Naive thymus-derived CD4-positive, alpha-beta T cell (primary cell): ENCODE data around the gene ICA1L. TPM values are rescaled to one million over a fixed set of nuclear protein-coding genes. Genes with fewer than 3 reads are reported as not detected.
"Not testable (repeated sequence)": the region's sequence is repeated elsewhere in the genome, so short reads cannot be mapped to it uniquely, and the experiment has no call there.

Source experiments
- ATAC-seq: fragments of 150-1000 bp; cut with Tn5 transposase; 2 replicates; pipeline ENCODE4 v1.10.0; 2021; ENCODE audit warnings: mild to moderate bottlenecking, moderate library complexity
- CTCF ChIA-PET: fragments of 350-600 bp; sonication (Branson Sonifier 250); formaldehyde crosslinking; loops from one replicate; lab custom pipeline; 2021; ENCODE audit warnings: antibody characterized with exemption; lab: Charles Lee
- POLR2A ChIA-PET: fragments of 350-600 bp; sonication (Branson Sonifier 250); formaldehyde crosslinking; loops from one replicate; lab custom pipeline; 2021; ENCODE audit warnings: antibody characterized with exemption, inconsistent platforms; lab: Charles Lee
- DNase-seq, 9 donors: peaks; one replicate each; pipeline versions ENCODE4 v3.0.0 to v3.0.0-alpha.2; 2020 to 2022; ENCODE audit warnings: mixed read lengths in 1 of 9
- H3K27ac ChIP-seq: one replicate; pipeline ENCODE4 v1.7.0; 2013; ENCODE audit warnings: mild to moderate bottlenecking, low read depth, low read length, moderate library complexity
- H3K27me3 ChIP-seq, 2 donors: one replicate each; pipeline ENCODE4 v1.7.0; 2013; ENCODE audit warnings: low read length in 2 of 2, mild to moderate bottlenecking in 2 of 2, moderate library complexity in 2 of 2; ENCODE audit not compliant: control insufficient read depth in 2 of 2, insufficient read depth in 2 of 2
- H3K36me3 ChIP-seq, 3 experiments: 1 replicate in 2 of 3; 2 replicates in 1 of 3; pipeline ENCODE4 v1.7.0; 2013; ENCODE audit warnings: low read length in 3 of 3, mild to moderate bottlenecking in 3 of 3, moderate library complexity in 1 of 3; ENCODE audit not compliant: insufficient read depth in 3 of 3, control insufficient read depth in 2 of 3
- H3K4me1 ChIP-seq, 2 donors: one replicate each; pipeline ENCODE4 v1.7.0; 2013; ENCODE audit warnings: low read length in 2 of 2, mild to moderate bottlenecking in 2 of 2, moderate library complexity in 1 of 2; ENCODE audit not compliant: control insufficient read depth in 2 of 2, insufficient read depth in 2 of 2
- H3K4me3 ChIP-seq: 2 replicates; pipeline ENCODE4 v1.7.0; 2013; ENCODE audit warnings: mild to moderate bottlenecking, low read length
- H3K9me3 ChIP-seq, 3 experiments: 1 replicate in 2 of 3; 2 replicates in 1 of 3; pipeline ENCODE4 v1.7.0; 2013; ENCODE audit warnings: low read length in 3 of 3; ENCODE audit not compliant: control insufficient read depth in 2 of 3
- H3K27ac Mint-ChIP-seq, 9 donors: one replicate each; pipeline ENCODE4 v1.8.0; 2020 to 2022; ENCODE audit warnings: mixed read lengths in 9 of 9, mild to moderate bottlenecking in 8 of 9, moderate library complexity in 5 of 9, inconsistent platforms in 2 of 9
- H3K27me3 Mint-ChIP-seq, 5 donors: one replicate each; pipeline ENCODE4 v1.8.0; 2021 to 2022; ENCODE audit warnings: mixed read lengths in 5 of 5, mild to moderate bottlenecking in 1 of 5
- H3K36me3 Mint-ChIP-seq, 5 donors: one replicate each; pipeline ENCODE4 v1.8.0; 2020 to 2022; ENCODE audit warnings: mixed read lengths in 5 of 5, mild to moderate bottlenecking in 3 of 5, inconsistent platforms in 1 of 5
- H3K4me1 Mint-ChIP-seq, 7 donors: one replicate each; pipeline ENCODE4 v1.8.0; 2020 to 2022; ENCODE audit warnings: mixed read lengths in 7 of 7, mild to moderate bottlenecking in 3 of 7, inconsistent platforms in 1 of 7
- H3K4me3 Mint-ChIP-seq, 10 donors: one replicate each; pipeline ENCODE4 v1.8.0; 2020 to 2022; ENCODE audit warnings: mild to moderate bottlenecking in 10 of 10, mixed read lengths in 10 of 10, moderate library complexity in 6 of 10, inconsistent platforms in 2 of 10
- H3K9me3 Mint-ChIP-seq, 11 donors: one replicate each; pipeline ENCODE4 v1.8.0; 2020 to 2022; ENCODE audit warnings: mixed read lengths in 11 of 11, mild to moderate bottlenecking in 4 of 11, inconsistent platforms in 1 of 11, moderate library complexity in 1 of 11
- intact Hi-C, 2 donors: fragments of 100-400 bp; cut with micrococcal nuclease; formaldehyde crosslinking; loops; one replicate each; pipeline ENCODE4 v1.15.1; 2023
- polyA plus RNA-seq, 2 donors: library from polyadenylated mRNA; unstranded; fragments of 300-500 nt; fragmentation: Illumina TruSeq; gene quantifications; one replicate each; pipeline ENCODE4 v1.2.3, GENCODE V29; 2021
- total RNA-seq, 6 experiments: library from RNA in 5 of 6; stranded (reverse) in 5 of 6; gene quantifications; 1 replicate in 5 of 6; 2 replicates in 1 of 6; pipeline ENCODE4 v1.2.3 and lab custom pipeline; 2021 to 2026

The ICA1L gene
- total RNA-seq (1 to 10 TPM in 4 of 5 experiments, under 1 TPM in 1; 0.65 to 4.6 (median 3.2) TPM), polyA plus RNA-seq (1 to 10 TPM; 1.4 to 1.5 TPM), total RNA-seq (lab: John Stamatoyannopoulos, UW) (6.7 reads per million, percentile 29 among the genes with 10 or more reads in this experiment)

GRCh38 chr2:202871300-202872141 lies at the start of gene ICA1L:
Gene ICA1L, minus strand, starts transcription at chr2:202871766. Its CDS starts 42,757 bp downstream, at chr2:202829009.
- Mint-ChIP-seq H3K27me3 (no peaks in the 10 kb centered on the region), H3K9me3 (no peaks in the 10 kb centered on the region), H3K4me1 (peaks cover 0 to 13% (median 7%) of the 10 kb centered on the region in 7 donors), H3K27ac (peak within 1 kb of the TSS; percentile 63 to 86 (median 76)), H3K36me3 (no peaks in the 10 kb centered on the region), H3K4me3 (peak within 1 kb of the TSS; percentile 89 to 98 (median 94))
- peaks cover 0 to 3% of the 10 kb centered on the region in 2 donors for H3K4me1 ChIP-seq
- H3K27ac ChIP-seq, result peak within 1 kb of the TSS; percentile 60
- ATAC-seq, result peak; percentile 48
- CTCF ChIA-PET, result interaction anchor here (0.5 to 4.0 kb wide), 6 partner anchors 9 to 1319 kb away, joined by 3 to 33 read pairs (median 4); partner anchors contain the start of gene FAM117B
- H3K27me3 ChIP-seq, result no peaks in the 10 kb centered on the region
- no peaks in the 10 kb centered on the region for H3K36me3 ChIP-seq
- peak; percentile 26 to 69 (median 40) for DNase-seq
- H3K9me3 ChIP-seq, result no peaks in the 10 kb centered on the region
- intact Hi-C loops, result loop anchor here (1.0 to 10.0 kb wide), 7 partner anchors 40 to 943 kb away; partner anchors contain the start of genes WDR12 (in 2 of the 2), BMPR2 (in 1 of the 2) and FAM117B (in 1 of the 2)
- H3K4me3 ChIP-seq, result peak within 1 kb of the TSS; percentile 84
- POLR2A ChIA-PET, result interaction anchor here (0.6 to 3.0 kb wide), 3 partner anchors 9 to 237 kb away, joined by 3 to 15 read pairs (median 6); partner anchors contain the start of gene FAM117B

GRCh38 chr2:202918860-202919259 lies 47.3 kb upstream of the ICA1L start:
- Mint-ChIP-seq H3K27ac (no peak overlapping the region), H3K36me3 (peaks cover 0 to 15% (median 7%) of the 10 kb centered on the region in 5 donors), H3K4me3 (no peak overlapping the region), H3K9me3 (no peaks in the 10 kb centered on the region), H3K27me3 (no peaks in the 10 kb centered on the region), H3K4me1 (peaks cover 0 to 7% (median 0%) of the 10 kb centered on the region in 7 donors)
- ChIA-PET CTCF (no interaction called here), POLR2A (interaction anchor here (0.7 kb wide), 1 partner anchor 282 kb away, joined by 5 read pairs; no protein-coding TSS in a partner anchor)
- Histone ChIP-seq H3K4me3 (no peak overlapping the region), H3K36me3 (peaks cover 0 to 10% (median 0%) of the 10 kb centered on the region in 3 experiments), H3K27ac (no peak overlapping the region), H3K27me3 (no peaks in the 10 kb centered on the region), H3K9me3 (no peaks in the 10 kb centered on the region), H3K4me1 (no peaks in the 10 kb centered on the region)
- no peak for ATAC-seq
- DNase-seq, result no peak
- intact Hi-C loops, result loop anchor here in 1 of 2 donors (10.0 kb wide), 1 partner anchor 1684 kb away; no protein-coding TSS in a partner anchor

- POLR2A ChIA-PET, result interaction anchor here (1.2 to 2.3 kb wide), 5 partner anchors 10 to 326 kb away, joined by 3 to 16 read pairs (median 4); partner anchors contain the start of gene CYP20A1
- not testable (repeated sequence) for H3K9me3 ChIP-seq, H3K27me3 Mint-ChIP-seq, H3K9me3 Mint-ChIP-seq, H3K36me3 ChIP-seq, H3K27me3 ChIP-seq, H3K36me3 Mint-ChIP-seq
- H3K4me3 Mint-ChIP-seq, result peak overlapping the region; percentile 90 to 100 (median 98)
- peak overlapping the region; percentile 93 to 99 (median 97) for H3K27ac Mint-ChIP-seq
- CTCF ChIA-PET, result interaction anchor here (0.9 kb wide), 1 partner anchor 19 kb away, joined by 3 read pairs; no protein-coding TSS in a partner anchor
- Histone ChIP-seq H3K4me3 (peak overlapping the region; percentile 82), H3K4me1 (peaks cover 4 to 11% of the 10 kb centered on the region in 2 donors), H3K27ac (peak overlapping the region; percentile 79)
- DNase-seq (peak in 7 of 9 donors; percentile 2 to 57 (median 7)), ATAC-seq (peak; percentile 66)
- intact Hi-C loops, result loop anchor here (1.0 to 10.0 kb wide), 9 partner anchors 415 to 1840 kb away; partner anchors contain the start of genes BMPR2 (in 2 of the 2), ABI2 (in 1 of the 2), ALS2 (in 1 of the 2) and HYCC2 (in 1 of the 2)
- peaks cover 24 to 46% (median 37%) of the 10 kb centered on the region in 7 donors for H3K4me1 Mint-ChIP-seq
These were observed 41.0 kb upstream of the ICA1L start for GRCh38 chr2:202912342-202913201.

GRCh38 chr2:202911512-202912341 lies 40.2 kb upstream of the ICA1L start, which contains the start of the genes CARF and WDR12:
Gene CARF, plus strand, starts transcription at chr2:202912275. Its CDS starts 29,628 bp downstream, at chr2:202941903.
Gene WDR12, minus strand, starts transcription at chr2:202911673. Its CDS starts 197 bp downstream, at chr2:202911476.
- peaks cover 4 to 11% of the 10 kb centered on the region in 2 donors for H3K4me1 ChIP-seq
- H3K4me3 Mint-ChIP-seq, result peak within 1 kb of the TSS; percentile 90 to 100 (median 98)
- no peaks in the 10 kb centered on the region for H3K27me3 Mint-ChIP-seq
- ATAC-seq (peak; percentile 93), DNase-seq (peak; percentile 81 to 93 (median 89))
- H3K36me3 ChIP-seq, result no peaks in the 10 kb centered on the region
- POLR2A ChIA-PET, result interaction anchor here (0.6 to 2.3 kb wide), 11 partner anchors 10 to 1111 kb away, joined by 3 to 16 read pairs (median 3); partner anchors contain the start of gene CYP20A1
- intact Hi-C loops, result loop anchor here (1.0 to 10.0 kb wide), 16 partner anchors 40 to 1839 kb away; partner anchors contain the start of genes BMPR2 (in 2 of the 2), FAM117B (in 2 of the 2), ICA1L (in 2 of the 2) and NBEAL1 (in 2 of the 2)
- H3K9me3 Mint-ChIP-seq, result no peaks in the 10 kb centered on the region
- CTCF ChIA-PET, result interaction anchor here (0.6 to 1.2 kb wide), 5 partner anchors 20 to 437 kb away, joined by 3 to 5 read pairs (median 3); no protein-coding TSS in a partner anchor
- H3K27ac Mint-ChIP-seq, result peak within 1 kb of the TSS; percentile 93 to 99 (median 97)
- no peaks in the 10 kb centered on the region for H3K9me3 ChIP-seq
- no peaks in the 10 kb centered on the region for H3K36me3 Mint-ChIP-seq
- peak within 1 kb of the TSS; percentile 79 for H3K27ac ChIP-seq
- peak within 1 kb of the TSS; percentile 82 for H3K4me3 ChIP-seq
- H3K27me3 ChIP-seq, result no peaks in the 10 kb centered on the region
- peaks cover 24 to 50% (median 34%) of the 10 kb centered on the region in 7 donors for H3K4me1 Mint-ChIP-seq

GRCh38 chr2:202911203-202911511 lies 39.6 kb upstream of the ICA1L start:
- Histone ChIP-seq H3K4me3 (peak overlapping the region; percentile 82), H3K4me1 (peaks cover 4 to 11% of the 10 kb centered on the region in 2 donors), H3K27ac (peak overlapping the region; percentile 79), H3K36me3 (no peaks in the 10 kb centered on the region), H3K9me3 (no peaks in the 10 kb centered on the region), H3K27me3 (no peaks in the 10 kb centered on the region)
- Mint-ChIP-seq H3K27ac (peak overlapping the region; percentile 93 to 99 (median 97)), H3K4me3 (peak overlapping the region; percentile 90 to 100 (median 98)), H3K36me3 (peaks cover 0 to 4% (median 3%) of the 10 kb centered on the region in 5 donors), H3K9me3 (no peaks in the 10 kb centered on the region), H3K4me1 (peaks cover 24 to 50% (median 34%) of the 10 kb centered on the region in 7 donors), H3K27me3 (no peaks in the 10 kb centered on the region)
- DNase-seq (no peak), ATAC-seq (peak; percentile 6)
- CTCF ChIA-PET, result interaction anchor here (0.8 to 1.2 kb wide), 4 partner anchors 21 to 322 kb away, joined by 3 to 4 read pairs (median 3); no protein-coding TSS in a partner anchor
- POLR2A ChIA-PET, result interaction anchor here (0.6 to 2.3 kb wide), 11 partner anchors 9 to 1065 kb away, joined by 3 to 16 read pairs (median 4); partner anchors contain the start of gene CYP20A1
- intact Hi-C loops, result loop anchor here (1.0 to 10.0 kb wide), 14 partner anchors 40 to 1839 kb away; partner anchors contain the start of genes FAM117B (in 2 of the 2), ICA1L (in 2 of the 2), NBEAL1 (in 2 of the 2) and ABI2 (in 1 of the 2)
